GM18951 (cell line): ENCODE results near the gene CBLL2.

Experiments
- POLR2A ChIP-seq: IDR thresholded peaks from 4 replicates; pipeline ENCODE4 v1.6.1; 2011; ENCODE audit warnings: mild to moderate bottlenecking; ENCODE audit not compliant: insufficient read length, insufficient read depth; ENCODE audit errors: extremely low read depth
- in situ Hi-C: fragments of 300-500 bp; cut with MboI; formaldehyde crosslinking; loops from one replicate; pipeline ENCODE4 v1.12.0; 2022; ENCODE audit warnings: low sequenced_read_pairs, mixed read lengths, inconsistent platforms; ENCODE audit not compliant: unreplicated experiment

Gene CBLL2

DNA sequence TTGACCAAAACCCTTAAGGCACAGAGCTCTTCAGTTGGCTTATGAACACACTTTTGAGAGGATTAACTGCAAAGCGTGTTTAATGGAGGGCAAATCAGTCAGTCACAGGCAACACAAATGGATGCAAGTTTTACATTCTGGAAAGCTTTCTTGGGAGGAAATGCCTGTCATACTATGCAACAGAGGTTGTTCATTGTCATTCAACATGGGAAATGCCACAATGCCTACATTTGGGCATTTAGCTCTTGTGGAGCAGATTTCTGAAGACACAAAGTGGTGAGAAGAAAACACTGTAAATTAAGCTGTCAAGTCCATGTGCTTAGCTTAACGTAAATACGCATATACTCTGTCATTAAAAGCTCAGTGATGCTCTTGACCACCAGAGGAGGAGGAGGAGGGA, 41.1 kb downstream of the CBLL2 start:
- no peak for TF ChIP-seq POLR2A
- in situ Hi-C loops: no loop called here

DNA sequence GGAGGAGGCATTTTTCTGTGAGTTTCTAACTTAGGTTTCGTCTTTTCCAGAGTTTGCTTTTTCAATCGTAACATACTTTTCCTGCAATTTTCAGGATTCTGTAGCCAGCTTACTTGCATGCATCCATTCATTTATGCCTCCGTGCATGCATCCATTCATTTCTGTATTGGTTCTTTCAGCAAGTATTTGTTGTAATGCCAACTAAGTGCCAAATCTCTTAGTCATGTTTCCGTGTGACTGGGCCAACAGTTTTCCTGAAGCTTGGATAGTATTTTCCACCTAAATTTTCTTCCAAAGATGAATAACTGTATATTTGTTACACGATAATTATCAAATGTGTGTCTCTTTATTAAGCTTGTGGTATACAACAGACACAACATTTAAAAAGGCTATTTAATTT, 41.5 kb downstream of the CBLL2 start:
- TF ChIP-seq POLR2A: no peak
- in situ Hi-C loops: no loop called here

DNA sequence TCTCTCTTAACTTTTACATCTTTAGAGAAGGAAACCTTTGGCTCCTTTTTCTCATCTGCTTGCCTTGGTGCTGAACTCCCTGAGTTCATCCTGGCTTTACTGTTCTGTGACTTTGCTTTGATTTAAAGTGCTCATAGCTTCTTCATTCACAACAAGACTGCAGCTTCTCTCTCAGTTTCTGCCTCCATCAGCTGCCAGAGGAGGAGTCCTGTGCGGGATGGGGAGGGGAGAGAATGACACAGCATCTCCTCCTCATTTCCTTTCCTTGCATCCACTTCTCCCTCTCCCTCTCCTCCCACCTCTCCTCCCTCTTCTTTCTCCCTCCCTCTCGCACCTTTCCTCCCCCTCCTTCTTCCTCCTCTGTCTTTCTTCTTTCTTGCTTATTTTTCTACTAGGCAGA, 42.0 kb downstream of the CBLL2 start:
- in situ Hi-C loops: no loop called here

DNA sequence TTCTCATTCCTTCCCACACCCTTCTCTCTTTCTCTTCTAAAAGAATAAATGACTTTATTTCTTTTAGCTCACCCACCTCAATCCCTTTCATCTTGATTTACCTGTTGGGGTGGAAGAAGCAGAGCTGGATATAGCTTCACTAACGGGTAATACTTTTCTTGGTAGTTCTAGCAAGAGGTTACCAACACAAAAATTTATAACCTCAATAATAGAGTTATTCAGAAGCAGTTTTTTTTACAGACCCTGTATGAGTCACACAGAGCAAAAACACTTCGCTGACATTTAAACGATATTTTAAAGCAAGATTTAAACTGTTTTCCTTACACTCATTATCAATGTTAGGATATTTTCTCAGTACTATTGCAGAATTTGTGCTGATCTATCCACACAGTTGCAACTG, 42.4 kb downstream of the CBLL2 start:
- no peak for TF ChIP-seq POLR2A
- in situ Hi-C loops: no loop called here

More for the DNA sequence above, 42.0 kb downstream of the CBLL2 start:
- no peak for TF ChIP-seq POLR2A

DNA sequence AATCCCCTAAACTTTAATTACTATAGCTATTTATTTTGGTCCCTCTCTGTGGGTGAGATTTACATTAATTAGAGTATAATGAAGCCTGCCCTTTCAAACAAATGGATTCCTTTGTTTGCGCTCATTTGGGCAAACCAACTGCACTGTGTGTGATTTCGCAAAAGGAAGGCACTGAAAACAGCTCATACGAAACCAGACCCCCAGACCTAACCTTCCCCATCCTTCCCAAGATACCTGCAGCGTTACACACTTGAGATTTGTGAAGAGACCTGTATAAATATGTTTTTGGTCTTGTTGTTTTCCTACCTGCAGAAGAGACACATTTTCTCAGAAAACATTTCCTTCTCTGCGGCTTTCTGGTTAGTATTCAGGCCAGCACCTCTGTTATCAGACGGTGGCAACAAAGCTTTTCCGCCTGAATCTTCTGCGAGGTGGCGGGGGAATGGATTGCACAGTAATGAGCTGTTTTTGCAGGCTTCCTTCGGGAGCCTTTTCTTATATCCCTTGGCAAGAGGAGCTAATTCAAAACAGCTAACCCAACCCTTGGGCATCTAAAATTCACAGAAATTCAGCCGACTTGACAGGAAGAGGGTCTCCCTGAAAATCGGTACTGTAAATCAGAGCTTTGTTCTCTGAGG, 47.6 kb downstream of the CBLL2 start:
- no peak for TF ChIP-seq POLR2A
- in situ Hi-C loops: no loop called here

DNA sequence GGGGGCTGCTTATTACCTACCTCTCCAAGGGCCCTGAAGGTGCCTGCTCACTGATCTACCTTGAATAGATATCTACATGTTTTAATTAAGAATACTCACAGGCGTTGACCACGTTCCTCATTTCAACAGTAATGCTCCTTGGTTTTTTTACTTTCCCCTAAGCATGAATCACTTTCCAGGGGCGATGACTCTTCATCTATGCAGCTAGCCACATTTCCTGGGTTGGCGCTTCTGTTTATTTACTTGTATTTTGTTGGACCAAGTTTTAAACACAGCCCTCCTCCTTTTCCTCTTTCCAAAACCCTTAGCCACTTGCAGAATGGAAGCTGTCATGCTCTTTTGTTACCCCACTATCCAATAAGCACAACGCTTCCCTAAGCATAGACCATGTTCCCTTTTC, 50.8 kb downstream of the CBLL2 start:
- TF ChIP-seq POLR2A: no peak

More for the DNA sequence above, 50.8 kb downstream of the CBLL2 start:
- in situ Hi-C loops: no loop called here
